HG03575 (cell line): ENCODE results near the gene PLEKHN1.

Experiments
- ATAC-seq: cut with Tn5 transposase; IDR thresholded peaks from one replicate; pipeline ENCODE4 v1.9.1; 2021; ENCODE audit not compliant: unreplicated experiment, insufficient number of reproducible peaks, low FRiP score; ENCODE audit errors: extremely low read depth

Gene PLEKHN1, protein sequence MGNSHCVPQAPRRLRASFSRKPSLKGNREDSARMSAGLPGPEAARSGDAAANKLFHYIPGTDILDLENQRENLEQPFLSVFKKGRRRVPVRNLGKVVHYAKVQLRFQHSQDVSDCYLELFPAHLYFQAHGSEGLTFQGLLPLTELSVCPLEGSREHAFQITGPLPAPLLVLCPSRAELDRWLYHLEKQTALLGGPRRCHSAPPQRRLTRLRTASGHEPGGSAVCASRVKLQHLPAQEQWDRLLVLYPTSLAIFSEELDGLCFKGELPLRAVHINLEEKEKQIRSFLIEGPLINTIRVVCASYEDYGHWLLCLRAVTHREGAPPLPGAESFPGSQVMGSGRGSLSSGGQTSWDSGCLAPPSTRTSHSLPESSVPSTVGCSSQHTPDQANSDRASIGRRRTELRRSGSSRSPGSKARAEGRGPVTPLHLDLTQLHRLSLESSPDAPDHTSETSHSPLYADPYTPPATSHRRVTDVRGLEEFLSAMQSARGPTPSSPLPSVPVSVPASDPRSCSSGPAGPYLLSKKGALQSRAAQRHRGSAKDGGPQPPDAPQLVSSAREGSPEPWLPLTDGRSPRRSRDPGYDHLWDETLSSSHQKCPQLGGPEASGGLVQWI

DNA sequence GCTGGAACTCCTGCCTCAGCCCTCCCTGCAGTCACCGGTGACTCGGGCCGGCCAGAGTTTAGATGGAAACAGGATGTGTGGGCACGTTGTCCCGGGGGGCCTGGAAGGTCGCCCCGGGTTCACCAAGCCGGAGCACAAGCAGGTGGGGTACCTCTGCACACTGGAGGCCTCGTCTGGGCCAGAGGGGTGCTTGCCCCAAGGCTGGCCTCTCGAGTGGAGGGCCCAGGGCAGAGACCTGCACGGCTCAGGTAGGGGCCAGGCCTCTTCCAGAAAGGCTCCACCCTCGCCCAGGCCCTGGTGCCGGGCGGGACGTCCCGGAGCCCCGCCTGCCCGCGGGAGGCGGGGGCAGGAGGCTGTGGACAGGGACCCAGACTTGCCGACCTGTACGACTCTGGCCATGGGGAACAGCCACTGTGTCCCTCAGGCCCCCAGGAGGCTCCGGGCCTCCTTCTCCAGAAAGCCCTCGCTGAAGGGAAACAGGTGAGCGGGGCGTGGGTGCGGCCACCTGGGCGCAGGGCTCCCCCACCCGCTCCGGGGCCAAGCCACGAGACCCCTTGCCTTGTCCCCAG, at the start of gene PLEKHN1:
PLEKHN1 (plus strand) TSS at position 348 of the 569 bp plus-strand sequence; CDS start at position 398, 50 bp downstream.
- ATAC-seq: no peak

DNA sequence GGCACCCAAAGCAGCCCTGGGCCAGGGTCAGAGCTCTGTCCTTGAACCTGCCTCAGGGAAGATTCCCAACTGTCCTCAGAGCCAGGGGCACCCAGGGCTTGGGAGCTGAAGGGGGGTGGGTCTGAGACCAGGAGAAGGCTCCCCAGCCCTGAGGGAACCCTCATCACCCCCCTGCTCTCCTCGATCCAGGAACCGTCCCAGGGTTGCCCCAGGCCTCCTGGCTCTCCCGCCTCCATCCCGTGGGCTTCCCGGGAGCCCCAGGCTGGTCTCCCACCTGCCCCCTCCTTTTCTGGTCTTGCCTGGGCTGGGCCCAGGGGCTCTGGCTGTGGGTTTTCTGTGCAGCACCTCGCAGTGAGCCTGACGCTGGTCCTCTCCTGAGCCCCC, 49.2 kb upstream of the PLEKHN1 start:
- no peak for ATAC-seq

DNA sequence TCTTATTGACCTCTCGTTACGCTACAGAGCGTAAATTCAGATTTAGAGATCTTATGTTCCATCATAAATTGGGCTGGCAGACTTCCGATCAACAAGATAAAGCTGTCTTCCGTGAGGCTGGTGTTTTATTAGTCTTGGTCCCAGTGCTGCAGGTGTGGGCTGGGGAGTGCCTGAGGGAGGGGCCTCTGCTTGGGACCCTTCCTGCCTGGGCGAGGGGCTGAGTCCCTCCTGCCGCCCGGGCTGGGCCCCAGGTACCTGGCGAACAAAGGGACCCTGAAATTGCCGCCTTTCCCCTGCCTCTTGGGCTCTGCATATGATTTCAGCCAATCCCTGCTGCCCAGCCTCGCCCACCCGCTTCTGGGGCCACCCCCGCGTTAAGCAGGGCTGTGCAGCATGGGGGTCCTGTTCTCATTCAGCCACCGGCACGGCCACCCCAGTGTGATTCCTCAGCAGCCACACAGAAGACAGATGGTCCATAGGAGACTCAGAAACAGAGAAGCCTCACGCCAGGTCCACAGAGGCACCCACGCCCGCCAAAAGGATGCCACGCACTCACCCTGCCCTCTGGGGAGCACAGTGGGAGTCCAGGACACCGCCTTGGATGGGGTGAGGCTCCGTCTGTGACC, 48.7 kb upstream of the PLEKHN1 start:
- ATAC-seq: no peak

DNA sequence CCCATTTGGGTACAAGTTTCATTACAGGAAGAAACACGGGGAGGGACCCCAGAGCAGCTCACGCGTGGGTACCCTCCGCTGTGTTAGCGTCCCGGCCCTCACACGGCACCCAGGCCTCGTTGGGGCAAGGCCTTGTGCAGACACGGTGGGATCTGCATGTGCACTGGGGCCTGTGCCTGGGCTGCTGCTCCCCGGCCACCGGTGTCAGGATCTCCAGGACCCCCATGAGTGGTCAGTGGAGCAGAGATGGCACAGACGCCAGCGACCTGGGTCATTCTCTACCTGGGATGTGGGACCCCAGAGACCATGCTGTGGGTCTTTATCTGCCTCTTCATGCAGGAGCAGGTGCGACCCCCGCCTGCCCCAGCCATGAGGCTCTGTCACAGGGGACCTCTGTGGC, 47.9 kb upstream of the PLEKHN1 start:
- no peak for ATAC-seq

DNA sequence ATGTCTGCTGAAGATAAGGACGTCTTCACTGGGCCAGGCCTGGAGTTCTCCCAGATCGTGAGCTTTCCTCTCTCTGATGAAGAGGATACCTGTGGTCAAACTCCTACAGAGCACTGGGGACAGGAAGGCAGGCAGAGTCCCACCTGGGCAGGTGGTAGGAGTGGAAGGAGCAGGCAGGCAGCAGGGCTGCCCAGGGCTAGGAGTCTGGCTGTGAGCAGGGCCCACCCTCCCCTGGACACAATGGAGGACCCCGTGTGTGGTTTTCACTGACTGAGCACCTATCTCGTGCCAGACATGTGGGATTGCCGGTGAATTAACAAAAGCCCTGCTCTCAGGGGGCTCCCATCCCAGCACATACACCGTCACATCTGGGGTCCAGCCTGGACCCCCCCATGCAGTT, 47.4 kb upstream of the PLEKHN1 start:
- no peak for ATAC-seq

DNA sequence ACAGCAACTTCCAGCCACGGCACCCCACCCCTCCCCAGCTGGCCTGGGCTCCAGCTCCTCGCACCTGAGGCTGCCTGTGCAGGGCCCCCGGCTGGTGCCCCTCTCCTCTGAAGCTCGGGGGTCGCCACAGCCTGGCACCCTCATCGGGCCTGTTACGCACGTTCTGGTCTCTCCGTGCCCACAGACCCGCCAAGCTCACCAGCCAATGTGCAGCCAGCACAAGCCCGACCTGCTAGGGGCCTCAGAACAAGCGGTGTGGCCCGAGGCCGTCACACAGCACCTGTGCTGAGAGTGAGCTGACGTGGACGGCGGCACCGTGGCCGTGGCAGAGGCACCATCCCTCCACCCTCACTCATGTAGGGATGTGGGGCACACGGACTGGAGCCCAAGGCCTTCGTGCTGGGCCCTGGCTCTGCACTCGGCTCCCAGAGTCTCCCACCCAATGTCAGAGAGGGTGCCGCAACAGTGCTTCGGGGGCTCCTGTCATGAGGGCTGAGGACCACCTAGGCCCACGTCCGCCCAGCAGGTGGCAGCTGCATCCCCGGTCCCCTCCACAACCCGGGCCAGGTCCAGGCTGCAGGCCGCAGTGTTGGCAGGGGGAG, 46.9 kb upstream of the PLEKHN1 start:
- no peak for ATAC-seq

DNA sequence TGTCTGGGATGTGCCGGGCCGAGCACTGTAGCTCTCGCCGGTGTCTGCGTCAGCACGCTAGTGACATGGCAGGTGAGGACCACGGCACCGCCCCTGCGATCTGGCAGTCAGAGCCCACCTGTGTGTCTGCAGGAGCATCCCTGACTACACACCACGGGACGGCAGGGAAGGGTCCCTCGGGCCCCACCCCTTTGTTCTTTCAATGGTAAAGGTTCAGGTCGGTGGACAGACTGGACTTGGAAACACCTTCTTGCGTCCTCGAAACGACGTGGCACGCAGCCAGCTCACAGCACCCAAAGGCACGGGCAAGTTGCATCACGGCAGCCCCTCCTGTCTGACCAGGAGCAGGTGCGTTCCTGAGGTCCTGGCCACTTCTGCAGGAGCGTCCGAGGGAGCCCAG, 46.3 kb upstream of the PLEKHN1 start:
- no peak for ATAC-seq

DNA sequence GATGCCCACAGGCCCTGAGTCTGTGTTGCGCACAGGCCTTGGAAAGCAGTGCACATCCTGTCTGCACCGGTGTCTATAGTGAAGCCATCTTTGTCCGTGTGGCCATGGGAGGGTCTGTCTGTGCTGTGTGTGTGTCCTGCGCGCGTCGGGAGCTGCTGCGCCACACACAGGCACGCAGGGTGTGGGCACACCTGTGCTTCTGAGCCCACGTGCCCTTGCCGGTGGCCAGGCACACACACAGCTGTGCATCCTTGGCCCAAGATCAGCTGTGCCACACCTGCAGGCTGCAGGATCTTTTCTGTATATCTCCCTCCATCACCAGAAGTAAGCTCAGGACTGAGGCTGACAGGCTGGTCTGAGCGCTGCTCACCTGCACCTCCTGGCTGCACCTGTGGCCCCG, 45.8 kb upstream of the PLEKHN1 start:
- ATAC-seq: no peak

DNA sequence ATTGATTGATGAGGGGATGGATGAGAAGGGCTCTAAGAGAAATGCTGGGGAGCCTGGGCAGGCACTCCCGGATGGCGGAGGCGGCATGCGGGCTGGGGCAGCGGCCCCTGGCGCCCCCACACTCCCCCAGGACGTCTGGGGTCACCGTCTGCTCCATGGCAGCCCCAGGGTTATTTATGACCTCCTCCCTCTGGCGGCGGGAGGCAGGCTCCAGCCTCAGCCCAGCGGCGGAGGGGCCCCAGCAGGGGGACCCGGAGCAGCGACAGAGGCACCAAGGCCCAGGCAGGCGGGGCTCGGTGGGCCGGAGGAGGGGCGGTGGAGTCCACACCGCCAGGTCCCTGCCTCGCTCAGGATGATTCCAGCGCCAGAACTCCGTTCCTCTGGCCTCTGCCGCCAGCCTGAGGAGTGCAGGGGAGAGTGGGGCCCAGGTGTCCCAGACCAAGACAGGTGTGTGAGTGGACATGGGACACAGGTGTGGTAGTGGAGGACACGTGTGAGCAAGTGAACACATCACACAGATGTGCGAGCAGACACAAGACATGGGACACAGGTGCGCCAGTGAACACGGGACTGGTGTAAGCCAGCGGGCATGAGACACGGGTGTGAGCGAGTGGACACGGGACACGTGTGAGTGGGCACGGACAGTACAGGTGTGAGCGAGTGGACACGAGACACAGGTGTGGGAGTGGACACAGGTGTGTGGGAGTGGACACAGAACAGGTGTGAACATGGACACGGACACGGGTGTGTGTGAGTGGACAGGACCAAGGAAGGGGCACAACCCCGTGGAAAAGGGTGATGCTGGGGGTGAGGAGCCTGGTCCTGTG, 45.1 kb upstream of the PLEKHN1 start:
- ATAC-seq: no peak

DNA sequence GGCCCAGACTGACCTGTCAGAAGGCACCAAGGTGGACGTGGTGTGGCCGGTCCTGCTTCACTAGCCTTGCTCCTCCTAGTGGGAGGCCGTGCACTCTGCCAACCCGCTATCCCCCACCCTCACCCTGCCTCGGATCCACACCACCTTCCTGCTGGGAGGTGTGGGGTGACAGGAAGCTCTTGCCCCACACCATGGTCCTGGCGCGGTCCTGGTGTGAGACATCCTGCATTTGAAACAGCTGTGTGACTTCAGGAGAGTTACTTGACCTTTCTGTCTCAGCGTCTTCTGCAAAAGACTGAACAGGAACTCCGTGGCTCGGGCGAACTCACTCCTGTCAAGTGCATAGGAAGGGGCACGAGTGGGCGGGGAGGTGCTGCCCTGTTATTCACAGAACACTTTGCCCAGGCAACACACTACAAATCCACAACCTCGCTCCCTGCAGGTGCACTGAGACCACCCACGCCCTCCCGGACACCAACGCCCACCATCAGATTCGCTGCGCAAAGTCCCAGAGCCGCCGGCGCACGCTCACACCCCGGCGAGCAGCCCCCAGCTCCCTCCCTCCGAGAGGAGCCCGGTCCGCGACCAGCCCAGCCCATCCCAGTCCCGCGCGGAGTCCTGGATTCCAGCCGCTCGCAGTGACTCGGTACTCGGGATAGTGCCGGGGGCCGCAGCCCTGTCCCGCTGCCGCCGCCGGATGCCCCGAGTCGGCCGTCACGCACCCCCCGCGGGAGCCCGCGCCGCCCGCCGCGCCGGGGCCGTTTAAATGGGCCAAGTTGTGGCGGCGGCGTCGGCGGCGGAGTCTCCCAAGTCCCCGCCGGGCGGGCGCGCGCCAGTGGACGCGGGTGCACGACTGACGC, 42.9 kb upstream of the PLEKHN1 start, which contains the start of gene SAMD11:
SAMD11 (plus strand) TSS at position 793 of the 860 bp plus-strand sequence. CDS start 509 bp downstream, outside the sequence.
- no peak for ATAC-seq

DNA sequence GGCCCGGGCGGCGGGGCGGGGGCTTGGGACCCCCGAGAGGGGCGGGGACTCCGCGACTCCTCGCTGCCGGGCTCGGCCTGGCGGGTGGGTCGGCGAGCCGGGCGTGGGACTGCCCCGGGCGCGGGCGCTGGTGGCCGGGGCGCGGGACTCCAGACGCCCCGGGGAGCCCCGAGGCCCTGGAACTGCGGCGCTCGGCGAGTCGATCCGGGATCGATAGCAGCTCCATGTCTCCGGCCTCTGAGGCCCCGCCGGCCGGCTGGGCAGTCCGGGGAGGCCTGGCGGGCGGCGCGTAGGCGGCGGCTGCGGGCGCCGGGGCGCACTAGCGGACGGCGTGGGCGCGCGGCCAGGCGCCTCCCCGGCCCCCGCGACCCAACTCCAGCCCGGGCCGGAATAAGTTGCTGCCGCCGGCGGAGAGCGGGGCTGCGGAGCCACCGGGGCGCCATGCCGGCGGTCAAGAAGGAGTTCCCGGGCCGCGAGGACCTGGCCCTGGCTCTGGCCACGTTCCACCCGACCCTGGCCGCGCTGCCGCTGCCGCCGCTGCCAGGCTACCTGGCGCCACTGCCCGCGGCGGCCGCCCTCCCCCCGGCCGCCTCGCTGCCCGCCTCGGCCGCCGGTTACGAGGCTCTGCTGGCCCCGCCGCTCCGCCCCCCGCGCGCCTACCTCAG, 42.2 kb upstream of the PLEKHN1 start:
- no peak for ATAC-seq

DNA sequence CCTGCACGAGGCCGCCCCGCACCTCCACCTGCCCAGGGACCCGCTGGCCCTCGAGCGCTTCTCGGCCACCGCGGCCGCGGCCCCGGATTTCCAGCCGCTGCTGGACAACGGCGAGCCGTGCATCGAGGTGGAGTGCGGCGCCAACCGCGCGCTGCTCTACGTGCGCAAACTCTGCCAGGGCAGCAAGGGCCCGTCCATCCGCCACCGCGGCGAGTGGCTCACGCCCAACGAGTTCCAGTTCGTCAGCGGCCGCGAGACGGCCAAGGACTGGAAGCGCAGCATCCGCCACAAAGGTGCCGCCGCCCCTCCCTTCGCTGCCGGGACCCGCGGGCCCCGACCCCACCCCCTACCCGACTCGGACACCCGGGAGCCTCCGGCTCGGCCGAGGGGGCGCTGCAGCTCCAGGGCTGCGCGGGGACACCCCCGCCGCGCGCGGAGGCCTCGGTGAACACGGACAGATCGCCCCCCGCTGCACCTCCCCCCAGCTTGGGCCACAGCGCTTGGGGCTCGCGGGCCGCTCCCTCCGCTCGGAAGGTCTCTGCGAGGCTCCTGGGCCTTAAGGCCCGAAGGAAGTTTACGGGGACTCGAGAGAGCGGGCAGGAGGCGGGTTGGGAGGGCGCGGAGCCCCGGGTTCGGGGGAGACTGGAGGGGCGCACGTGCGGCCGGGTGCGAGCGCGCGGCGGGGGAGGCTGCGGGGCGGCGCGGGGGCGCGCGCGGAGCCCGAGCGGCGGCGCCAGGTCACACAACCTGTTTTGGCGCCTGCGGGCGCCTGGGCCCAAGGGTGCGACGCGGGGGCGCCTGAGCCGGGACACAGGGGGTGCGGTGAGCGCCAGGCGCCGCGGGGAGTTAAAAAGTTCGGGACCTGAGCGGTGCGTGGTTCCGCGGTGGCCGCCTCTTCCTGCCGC, 41.4 kb upstream of the PLEKHN1 start:
- no peak for ATAC-seq

DNA sequence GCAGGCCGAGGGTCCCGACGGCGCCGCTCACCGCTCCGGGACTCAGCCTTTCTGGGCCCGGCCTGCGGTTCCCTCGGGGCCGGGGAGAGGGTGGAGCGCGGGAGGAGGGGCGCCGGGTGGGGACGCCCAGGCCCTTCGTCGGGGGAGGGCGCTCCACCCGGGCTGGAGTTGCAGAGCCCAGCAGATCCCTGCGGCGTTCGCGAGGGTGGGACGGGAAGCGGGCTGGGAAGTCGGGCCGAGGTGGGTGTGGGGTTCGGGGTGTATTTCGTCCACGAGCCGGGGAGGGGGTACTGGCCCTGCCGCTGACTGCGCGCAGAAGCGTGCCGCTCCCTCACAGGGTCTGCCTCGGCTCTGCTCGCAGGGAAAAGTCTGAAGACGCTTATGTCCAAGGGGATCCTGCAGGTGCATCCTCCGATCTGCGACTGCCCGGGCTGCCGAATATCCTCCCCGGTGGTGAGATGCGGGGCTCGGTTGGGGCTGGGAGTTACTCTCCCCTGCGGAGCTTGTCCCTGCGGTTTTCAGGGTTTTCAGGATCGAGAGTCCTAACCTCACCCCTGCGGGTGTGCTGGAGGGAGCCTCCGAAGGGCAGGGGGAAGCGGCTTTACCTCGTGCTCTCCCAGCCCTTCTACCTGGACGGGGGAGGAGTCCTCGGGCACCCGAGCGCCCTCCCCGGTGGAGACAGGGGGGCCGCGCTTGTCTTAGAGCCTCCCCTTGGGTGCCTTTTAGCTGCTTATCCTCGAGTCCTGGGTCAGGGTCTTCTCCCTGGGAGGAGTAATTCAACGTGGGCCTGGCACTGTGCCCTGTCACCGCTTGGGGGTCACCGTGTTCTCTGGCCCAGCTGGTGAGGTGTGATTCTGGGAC, 40.5 kb upstream of the PLEKHN1 start:
- ATAC-seq: no peak

DNA sequence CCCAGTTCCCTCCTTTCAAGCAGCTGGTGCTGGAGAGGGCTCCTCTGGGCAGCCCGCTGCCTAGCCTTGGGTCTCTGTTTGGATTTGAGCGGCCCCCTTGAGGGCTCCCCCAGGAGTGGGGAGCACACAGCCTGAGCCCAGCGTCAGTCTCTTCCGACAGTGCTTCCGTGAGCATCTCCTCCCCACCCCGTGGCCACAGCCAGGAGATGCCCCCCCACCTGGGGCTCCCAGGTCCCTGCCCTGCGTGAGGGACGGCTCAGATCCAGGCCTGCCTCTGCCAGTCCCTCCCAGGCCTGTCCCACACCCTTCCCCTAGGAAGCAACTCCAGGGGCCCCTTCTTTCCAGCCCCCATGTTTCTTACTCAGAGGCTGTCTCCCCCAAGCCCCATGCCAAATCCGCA, 39.0 kb upstream of the PLEKHN1 start:
- no peak for ATAC-seq

DNA sequence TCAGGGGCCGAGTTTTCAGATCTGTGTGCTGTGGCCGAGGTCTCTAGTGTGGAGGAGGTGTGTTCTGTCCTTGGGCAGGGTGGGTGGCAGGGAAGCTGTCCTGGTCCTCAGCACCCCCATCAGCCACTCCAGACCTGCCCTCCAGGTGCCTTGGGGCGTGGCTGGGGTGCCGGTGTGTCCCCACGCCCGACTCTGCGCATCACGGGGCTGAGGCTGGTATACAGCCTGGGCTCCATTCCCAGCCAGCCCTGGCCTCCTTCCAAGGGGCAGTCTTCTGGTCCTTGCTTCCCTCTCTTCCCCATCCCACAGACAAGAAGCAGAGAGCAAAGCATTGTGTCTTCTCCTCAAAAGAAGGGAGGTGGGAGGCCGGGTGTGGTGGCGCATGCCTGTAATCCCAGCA, 38.5 kb upstream of the PLEKHN1 start:
- ATAC-seq: no peak
